ENCODE data around the gene ABCB9. TPM values are rescaled to one million over a fixed set of nuclear protein-coding genes. Genes with fewer than 3 reads are reported as not detected.

The ABCB9 gene
- total RNA-seq, 1 experiment from 2014 or later, result 6.7 TPM

GRCh38 chr12:122966743-122967550 lies 684 bp upstream of the ABCB9 start:
- H3K9me3 Mint-ChIP-seq (ENCODE audit: unreplicated experiment), result no peaks in the 10 kb centered on the region
- H3K4me1 Mint-ChIP-seq (ENCODE audit: low read depth, unreplicated experiment), result peaks cover 5% of the 10 kb centered on the region
- Histone ChIP-seq H3K4me1 (peaks cover 8% of the 10 kb centered on the region; the same call in 1 of the 2 replicates), H3K27me3 (replicated peaks; ENCODE audit: control insufficient read depth, insufficient read depth, low read length) (no peaks in the 10 kb centered on the region), H3K4me3 (ENCODE audit: low read depth, low read length) (no peak overlapping the region), H3K36me3 (ENCODE audit: control insufficient read depth, insufficient read depth, low read length) (no peaks in the 10 kb centered on the region), H3K9me3 (no peaks in the 10 kb centered on the region)
- ChIA-PET CTCF (interaction anchor here (0.9 kb wide), 2 partner anchors 8 to 12 kb away, joined by 3 to 4 read pairs; partner anchors contain the start of gene OGFOD2), POLR2A (interaction anchor here (0.6 to 1.2 kb wide), 7 partner anchors 8 to 266 kb away, joined by 3 to 9 read pairs (median 3); partner anchors contain the start of genes MPHOSPH9, MTRFR and OGFOD2)
- H3K4me3 Mint-ChIP-seq (ENCODE audit: unreplicated experiment), result peak overlapping the region; percentile 68
- TF ChIP-seq CTCF (IDR thresholded peaks at IDR 0.05; ENCODE audit: insufficient read depth in 1 of 2, low read depth in 1 of 2, low read length in 1 of 2, severe bottlenecking in 1 of 2, unreplicated experiment in 1 of 2), result no peak
- peak overlapping the region; percentile 33 for H3K27ac Mint-ChIP-seq (ENCODE audit: unreplicated experiment)
- no peaks in the 10 kb centered on the region for H3K27me3 Mint-ChIP-seq (ENCODE audit: insufficient read depth, unreplicated experiment)
- BruUV-seq (replicated peaks), result no TSS peak
- no peak for DNase-seq
- intact Hi-C loops (cut with micrococcal nuclease; ENCODE audit: unreplicated experiment), result loop anchor here (1.0 kb wide), 1 partner anchor 7 kb away; no protein-coding TSS in a partner anchor
- peaks cover 5% of the 10 kb centered on the region for H3K36me3 Mint-ChIP-seq (ENCODE audit: insufficient read depth, unreplicated experiment)

- peaks cover 5% of the 10 kb centered on the region for H3K36me3 Mint-ChIP-seq (ENCODE audit: insufficient read depth, unreplicated experiment)
- peak overlapping the region; percentile 68 for H3K4me3 Mint-ChIP-seq (ENCODE audit: unreplicated experiment)
- no peak for TF ChIP-seq CTCF (IDR thresholded peaks at IDR 0.05; ENCODE audit: insufficient read depth in 1 of 2, low read depth in 1 of 2, low read length in 1 of 2, severe bottlenecking in 1 of 2, unreplicated experiment in 1 of 2)
- H3K27me3 Mint-ChIP-seq (ENCODE audit: insufficient read depth, unreplicated experiment), result no peaks in the 10 kb centered on the region
- no peak overlapping the region for H3K27ac Mint-ChIP-seq (ENCODE audit: unreplicated experiment)
- CTCF ChIA-PET, result interaction anchor here (0.6 kb wide), 1 partner anchor 753 kb away, joined by 5 read pairs; no protein-coding TSS in a partner anchor
- Histone ChIP-seq H3K4me1 (peaks cover 8% of the 10 kb centered on the region; the same call in 1 of the 2 replicates), H3K9me3 (no peaks in the 10 kb centered on the region), H3K27me3 (replicated peaks; ENCODE audit: control insufficient read depth, insufficient read depth, low read length) (no peaks in the 10 kb centered on the region), H3K36me3 (ENCODE audit: control insufficient read depth, insufficient read depth, low read length) (no peaks in the 10 kb centered on the region), H3K4me3 (ENCODE audit: low read depth, low read length) (peak overlapping the region; percentile 53)
- H3K4me1 Mint-ChIP-seq (ENCODE audit: low read depth, unreplicated experiment), result peaks cover 5% of the 10 kb centered on the region
- BruUV-seq (replicated peaks), result no TSS peak
- DNase-seq, result no peak
- H3K9me3 Mint-ChIP-seq (ENCODE audit: unreplicated experiment), result no peaks in the 10 kb centered on the region
- POLR2A ChIA-PET, result no interaction called here
- intact Hi-C loops (cut with micrococcal nuclease; ENCODE audit: unreplicated experiment), result no loop called here
Measured at GRCh38 chr12:122965321-122965751, 927 bp downstream of the ABCB9 start.

- BruUV-seq (replicated peaks), result no TSS peak
- H3K4me1 Mint-ChIP-seq (ENCODE audit: low read depth, unreplicated experiment), result peaks cover 5% of the 10 kb centered on the region
- peak overlapping the region; percentile 68 for H3K4me3 Mint-ChIP-seq (ENCODE audit: unreplicated experiment)
- no peaks in the 10 kb centered on the region for H3K27me3 ChIP-seq (replicated peaks; ENCODE audit: control insufficient read depth, insufficient read depth, low read length)
- DNase-seq, result no peak
- no peaks in the 10 kb centered on the region for H3K9me3 ChIP-seq
- H3K4me1 ChIP-seq, result peaks cover 8% of the 10 kb centered on the region; the same call in 1 of the 2 replicates
- H3K4me3 ChIP-seq (ENCODE audit: low read depth, low read length), result no peak overlapping the region
- H3K27me3 Mint-ChIP-seq (ENCODE audit: insufficient read depth, unreplicated experiment), result no peaks in the 10 kb centered on the region
- no peaks in the 10 kb centered on the region for H3K9me3 Mint-ChIP-seq (ENCODE audit: unreplicated experiment)
- intact Hi-C loops (cut with micrococcal nuclease; ENCODE audit: unreplicated experiment), result no loop called here
- ChIA-PET POLR2A (no interaction called here), CTCF (interaction anchor here (0.6 kb wide), 1 partner anchor 754 kb away, joined by 5 read pairs; no protein-coding TSS in a partner anchor)
- peaks cover 5% of the 10 kb centered on the region for H3K36me3 Mint-ChIP-seq (ENCODE audit: insufficient read depth, unreplicated experiment)
- H3K27ac Mint-ChIP-seq (ENCODE audit: unreplicated experiment), result no peak overlapping the region
- TF ChIP-seq CTCF (IDR thresholded peaks at IDR 0.05; ENCODE audit: insufficient read depth in 1 of 2, low read depth in 1 of 2, low read length in 1 of 2, severe bottlenecking in 1 of 2, unreplicated experiment in 1 of 2), result no peak
- H3K36me3 ChIP-seq (ENCODE audit: control insufficient read depth, insufficient read depth, low read length), result no peaks in the 10 kb centered on the region
Measured at GRCh38 chr12:122964439-122965257, 1.6 kb downstream of the ABCB9 start.
